Mesenchymal stem cell (in vitro differentiated cells and primary cell): ENCODE measurements around the gene CAPN13.

ENCODE experiments used
- DNase-seq: peaks from one replicate; pipeline ENCODE4 v3.0.0-alpha.2; 2013
- H2AFZ ChIP-seq: one replicate; pipeline ENCODE4 v1.6.1; 2013; ENCODE audit warnings: low read depth, mild to moderate bottlenecking, control low read depth, inconsistent platforms, low read length, moderate library complexity
- H2AK5ac ChIP-seq: 2 replicates; pipeline ENCODE4 v1.6.1; 2013; ENCODE audit warnings: low read length, moderate library complexity, mild to moderate bottlenecking, inconsistent platforms; ENCODE audit not compliant: severe bottlenecking
- H2BK120ac ChIP-seq: one replicate; pipeline ENCODE4 v1.6.1; 2013; ENCODE audit warnings: low read depth, mild to moderate bottlenecking, inconsistent platforms, low read length, moderate library complexity
- H2BK12ac ChIP-seq, 2 experiments: one replicate each; pipeline ENCODE4 v1.6.1; 2013; ENCODE audit warnings: inconsistent platforms in 2 of 2, low read length in 2 of 2, mild to moderate bottlenecking in 2 of 2, moderate library complexity in 2 of 2, control low read depth in 1 of 2
- H2BK15ac ChIP-seq: one replicate; pipeline ENCODE4 v1.6.1; 2013; ENCODE audit warnings: mild to moderate bottlenecking, low read depth, inconsistent platforms; ENCODE audit not compliant: poor library complexity, severe bottlenecking
- H2BK5ac ChIP-seq: 2 replicates; pipeline ENCODE4 v1.6.1; 2013; ENCODE audit warnings: low read depth, mild to moderate bottlenecking, low read length, control low read depth, inconsistent platforms; ENCODE audit not compliant: poor library complexity, severe bottlenecking
- H3K14ac ChIP-seq, 2 experiments: one replicate each; pipeline ENCODE4 v1.6.1; 2013; ENCODE audit warnings: inconsistent platforms in 2 of 2, low read length in 2 of 2, control low read depth in 1 of 2, mild to moderate bottlenecking in 1 of 2, moderate library complexity in 1 of 2
- H3K18ac ChIP-seq, 2 experiments: one replicate each; pipeline ENCODE4 v1.6.1; 2013; ENCODE audit warnings: inconsistent platforms in 2 of 2, low read length in 2 of 2, control low read depth in 1 of 2, low read depth in 1 of 2, mild to moderate bottlenecking in 1 of 2
- H3K23ac ChIP-seq, 2 experiments: one replicate each; pipeline ENCODE4 v1.6.1; 2013; ENCODE audit warnings: inconsistent platforms in 2 of 2, low read length in 2 of 2, mild to moderate bottlenecking in 2 of 2, moderate library complexity in 2 of 2, control low read depth in 1 of 2
- H3K27ac ChIP-seq: 2 replicates; pipeline ENCODE4 v1.5.1; 2013; ENCODE audit warnings: mild to moderate bottlenecking, moderate library complexity, low read length, control low read depth, inconsistent platforms; ENCODE audit not compliant: poor library complexity, severe bottlenecking
- H3K27me3 ChIP-seq, 2 experiments: 2 replicates each; pipeline versions ENCODE4 v1.6.1 to v1.7.0; 2013; ENCODE audit warnings: low read length in 2 of 2, mild to moderate bottlenecking in 2 of 2, moderate library complexity in 2 of 2, control low read depth in 1 of 2, inconsistent platforms in 1 of 2; ENCODE audit not compliant: control insufficient read depth in 1 of 2, insufficient read depth in 1 of 2
- H3K36me3 ChIP-seq, 2 experiments: 2 replicates each; pipeline versions ENCODE4 v1.6.1 to v1.7.0; 2013; ENCODE audit warnings: low read length in 2 of 2, control low read depth in 1 of 2, inconsistent platforms in 1 of 2, low read depth in 1 of 2, mild to moderate bottlenecking in 1 of 2; ENCODE audit not compliant: insufficient read depth in 2 of 2, control insufficient read depth in 1 of 2
- H3K4ac ChIP-seq, 2 experiments: one replicate each; pipeline ENCODE4 v1.6.1; 2013; ENCODE audit warnings: inconsistent platforms in 2 of 2, low read length in 2 of 2, mild to moderate bottlenecking in 2 of 2, moderate library complexity in 2 of 2, control low read depth in 1 of 2, low read depth in 1 of 2
- H3K4me1 ChIP-seq: 2 replicates; pipeline ENCODE4 v1.6.1; 2013; ENCODE audit warnings: low read depth, low read length, control low read depth; ENCODE audit not compliant: control insufficient read depth, insufficient read depth
- H3K4me2 ChIP-seq: 2 replicates; pipeline ENCODE4 v1.6.1; 2013; ENCODE audit warnings: low read length, mild to moderate bottlenecking, inconsistent platforms; ENCODE audit not compliant: poor library complexity, severe bottlenecking
- H3K4me3 ChIP-seq, 2 experiments: 2 replicates each; pipeline versions ENCODE4 v1.5.1 to v1.7.0; 2013; ENCODE audit warnings: low read length in 2 of 2, mild to moderate bottlenecking in 2 of 2, control low read depth in 1 of 2, low read depth in 1 of 2; ENCODE audit not compliant: insufficient read depth in 1 of 2
- H3K79me1 ChIP-seq: replicated peaks from 2 replicates; pipeline ENCODE4 v1.6.1; 2013; ENCODE audit warnings: mild to moderate bottlenecking, control low read depth, low read length, inconsistent platforms; ENCODE audit not compliant: poor library complexity, severe bottlenecking
- H3K9ac ChIP-seq: 2 replicates; pipeline ENCODE4 v1.7.0; 2013; ENCODE audit warnings: mild to moderate bottlenecking, low read length, moderate library complexity
- H3K9me3 ChIP-seq: 2 replicates; pipeline ENCODE4 v1.7.0; 2013; ENCODE audit warnings: mild to moderate bottlenecking, low read length; ENCODE audit not compliant: control insufficient read depth
- H4K8ac ChIP-seq: one replicate; pipeline ENCODE4 v1.6.1; 2013; ENCODE audit warnings: inconsistent platforms, mild to moderate bottlenecking, low read length, moderate library complexity
- H4K91ac ChIP-seq: one replicate; pipeline ENCODE4 v1.6.1; 2013; ENCODE audit warnings: mild to moderate bottlenecking, low read length, inconsistent platforms
- WGBS: methylation state at CpG from one replicate; pipeline ENCODE4 v1.1.7; 2013; ENCODE audit warnings: mixed read lengths; 5-methylcytosine and 5-hydroxymethylcytosine counted together

Gene CAPN13

GRCh38 chr2:30798536-30798991 lies 8.7 kb downstream of the CAPN13 start:
- H3K4ac ChIP-seq, result no peak overlapping the region
- H3K4me3 ChIP-seq, result no peak overlapping the region
- H4K91ac ChIP-seq, result no peak overlapping the region
- no peak overlapping the region for H4K8ac ChIP-seq
- no peak overlapping the region for H2AFZ ChIP-seq
- DNase-seq, result no peak
- no peak overlapping the region for H3K14ac ChIP-seq
- H3K18ac ChIP-seq, result no peak overlapping the region
- H2BK5ac ChIP-seq, result no peak overlapping the region
- no peak overlapping the region for H2AK5ac ChIP-seq
- H3K27ac ChIP-seq, result no peak overlapping the region
- no peaks in the 10 kb centered on the region for H3K4me1 ChIP-seq
- H2BK12ac ChIP-seq, result no peak overlapping the region
- 48% methylated on average over 6 of the region's 6 CpGs for WGBS
- H3K36me3 ChIP-seq, result no peaks in the 10 kb centered on the region
- H2BK120ac ChIP-seq, result no peak overlapping the region
- H3K4me2 ChIP-seq, result no peak overlapping the region
- H3K9ac ChIP-seq, result no peak overlapping the region
- no peaks in the 10 kb centered on the region for H3K79me1 ChIP-seq
- H3K27me3 ChIP-seq, result peaks cover 6 to 18% of the 10 kb centered on the region in 2 experiments
- no peaks in the 10 kb centered on the region for H3K9me3 ChIP-seq
- no peak overlapping the region for H3K23ac ChIP-seq
- no peak overlapping the region for H2BK15ac ChIP-seq

- H3K9ac ChIP-seq, result no peak overlapping the region
- H2BK5ac ChIP-seq, result no peak overlapping the region
- H3K27me3 ChIP-seq, result peaks cover 6 to 18% of the 10 kb centered on the region in 2 experiments
- no peaks in the 10 kb centered on the region for H3K79me1 ChIP-seq
- H2BK15ac ChIP-seq, result no peak overlapping the region
- 76% methylated on average over 8 of the region's 8 CpGs for WGBS
- H3K4me1 ChIP-seq, result no peaks in the 10 kb centered on the region
- H3K4me2 ChIP-seq, result no peak overlapping the region
- no peak overlapping the region for H3K27ac ChIP-seq
- H2BK120ac ChIP-seq, result no peak overlapping the region
- no peak for DNase-seq
- no peak overlapping the region for H4K8ac ChIP-seq
- no peak overlapping the region for H2AK5ac ChIP-seq
- no peak overlapping the region for H3K23ac ChIP-seq
- no peak overlapping the region for H3K14ac ChIP-seq
- no peaks in the 10 kb centered on the region for H3K9me3 ChIP-seq
- H3K18ac ChIP-seq, result no peak overlapping the region
- H3K36me3 ChIP-seq, result no peaks in the 10 kb centered on the region
- H2BK12ac ChIP-seq, result no peak overlapping the region
- no peak overlapping the region for H3K4ac ChIP-seq
- H4K91ac ChIP-seq, result no peak overlapping the region
- no peak overlapping the region for H2AFZ ChIP-seq
- no peak overlapping the region for H3K4me3 ChIP-seq
Measured at GRCh38 chr2:30797381-30798015, 9.7 kb downstream of the CAPN13 start.

DNA sequence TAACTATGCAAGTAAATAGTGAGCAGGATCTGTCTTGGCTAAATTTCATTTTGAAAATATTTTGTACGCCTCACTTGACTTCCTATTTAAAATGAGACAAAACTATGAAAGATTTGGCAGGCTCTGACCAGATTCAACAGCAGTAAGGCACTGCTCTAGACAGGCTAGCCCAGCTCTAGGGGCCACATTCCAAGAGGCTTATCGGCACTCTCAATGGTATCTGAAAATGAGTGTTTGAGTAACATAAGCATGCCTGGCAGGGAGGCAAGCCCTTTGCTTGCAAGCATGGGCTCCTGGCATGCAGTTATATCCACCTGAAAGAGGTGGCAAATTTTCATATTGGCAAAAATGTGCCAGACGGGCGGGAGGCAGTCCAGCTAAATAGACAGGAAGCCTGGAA lies 10.5 kb downstream of the CAPN13 start:
- H3K27me3 ChIP-seq, result peaks cover 6 to 18% of the 10 kb centered on the region in 2 experiments
- H3K23ac ChIP-seq, result no peak overlapping the region
- H2BK5ac ChIP-seq, result no peak overlapping the region
- WGBS, result 83% methylated on average over 4 of the region's 4 CpGs
- H3K9me3 ChIP-seq, result no peaks in the 10 kb centered on the region
- H3K36me3 ChIP-seq, result no peaks in the 10 kb centered on the region
- no peak overlapping the region for H3K14ac ChIP-seq
- H3K4ac ChIP-seq, result no peak overlapping the region
- H2BK120ac ChIP-seq, result no peak overlapping the region
- H3K4me2 ChIP-seq, result no peak overlapping the region
- no peak overlapping the region for H2BK12ac ChIP-seq
- no peak overlapping the region for H4K91ac ChIP-seq
- H2AK5ac ChIP-seq, result no peak overlapping the region
- H2BK15ac ChIP-seq, result no peak overlapping the region
- no peak overlapping the region for H3K27ac ChIP-seq
- H4K8ac ChIP-seq, result no peak overlapping the region
- H3K9ac ChIP-seq, result no peak overlapping the region
- H3K18ac ChIP-seq, result no peak overlapping the region
- H2AFZ ChIP-seq, result no peak overlapping the region
- no peaks in the 10 kb centered on the region for H3K4me1 ChIP-seq
- no peak overlapping the region for H3K4me3 ChIP-seq
- no peaks in the 10 kb centered on the region for H3K79me1 ChIP-seq
- no peak for DNase-seq

DNA sequence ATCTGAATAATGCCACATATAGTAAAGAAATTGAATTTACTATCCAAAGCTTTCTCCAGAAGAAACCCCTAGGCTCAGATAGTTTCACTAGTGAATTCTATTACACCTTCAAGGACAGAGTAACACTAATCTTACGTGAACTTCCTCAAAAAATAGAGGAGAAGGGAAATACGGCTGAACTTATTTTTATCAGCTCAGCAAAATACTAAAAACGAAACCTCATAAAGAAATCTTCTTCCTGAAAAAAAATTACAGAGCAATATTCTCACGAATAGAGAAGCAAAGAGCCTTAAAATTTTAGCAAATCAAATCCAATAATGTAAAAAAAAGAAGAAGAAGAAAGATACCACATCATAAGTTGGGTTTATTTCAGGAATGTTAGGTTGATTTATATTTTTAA lies 14.7 kb downstream of the CAPN13 start:
- peaks cover 14 to 21% of the 10 kb centered on the region in 2 experiments for H3K27me3 ChIP-seq
- no peak overlapping the region for H3K18ac ChIP-seq
- no peak overlapping the region for H2BK15ac ChIP-seq
- no peak overlapping the region for H4K91ac ChIP-seq
- no peak overlapping the region for H2BK5ac ChIP-seq
- no peak overlapping the region for H3K4ac ChIP-seq
- H3K27ac ChIP-seq, result no peak overlapping the region
- H2BK120ac ChIP-seq, result no peak overlapping the region
- H3K23ac ChIP-seq, result no peak overlapping the region
- H3K36me3 ChIP-seq, result no peaks in the 10 kb centered on the region
- no peak overlapping the region for H3K4me3 ChIP-seq
- H3K4me1 ChIP-seq, result no peaks in the 10 kb centered on the region
- no peak overlapping the region for H3K9ac ChIP-seq
- no peak for DNase-seq
- H2AK5ac ChIP-seq, result no peak overlapping the region
- no peaks in the 10 kb centered on the region for H3K79me1 ChIP-seq
- H3K4me2 ChIP-seq, result no peak overlapping the region
- WGBS, result 66% methylated on average over 3 of the region's 4 CpGs
- no peak overlapping the region for H4K8ac ChIP-seq
- no peak overlapping the region for H2BK12ac ChIP-seq
- H3K14ac ChIP-seq, result no peak overlapping the region
- H3K9me3 ChIP-seq, result no peaks in the 10 kb centered on the region
- no peak overlapping the region for H2AFZ ChIP-seq
